SU-DHL-6 (cell line): Measurements from ENCODE around the gene KRT71.

ENCODE experiments used
- CTCF ChIP-seq: fragments of 200-600 bp; sonication (generic); IDR thresholded peaks from one replicate; pipeline ENCODE4 v1.5.1; 2017; ENCODE audit warnings: antibody characterized with exemption, mild to moderate bottlenecking, low read length, moderate library complexity; ENCODE audit not compliant: insufficient read depth, poor library complexity, severe bottlenecking
- EZH2phosphoT487 ChIP-seq: fragments of 200-600 bp; sonication (generic), shearing (Covaris generic); conservative IDR thresholded peaks from 2 replicates; pipeline ENCODE4 v1.6.1; 2018; ENCODE audit warnings: mild to moderate bottlenecking, antibody characterized with exemption, low read length, moderate library complexity, mixed read lengths

DNA sequence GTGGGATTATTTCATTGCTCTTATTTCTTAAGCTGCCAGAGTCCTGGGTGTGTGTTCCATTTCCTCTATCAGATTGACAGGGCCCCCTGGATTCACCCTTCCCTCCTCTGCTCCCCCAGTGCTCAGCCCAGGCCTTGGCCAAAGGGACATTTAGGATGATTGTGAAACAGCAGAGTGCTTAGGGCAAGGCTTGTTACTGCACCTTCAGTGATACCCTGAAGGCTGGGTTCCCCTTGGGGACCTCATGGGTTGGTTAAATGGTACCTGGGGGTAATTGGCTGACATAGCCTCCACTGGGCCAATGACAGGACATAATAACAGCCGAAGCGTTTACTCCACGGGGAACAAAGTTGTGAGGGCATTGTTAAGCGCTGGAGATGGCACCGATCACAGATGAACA, 49.6 kb upstream of the KRT71 start:
- TF ChIP-seq CTCF (no peak), EZH2phosphoT487 (no peak)
